IMR-90 (cell line): ENCODE results near the gene DDX10. TPM values are rescaled to one million over a fixed set of nuclear protein-coding genes. Genes with fewer than 3 reads are reported as not detected.

Source experiments
- ATAC-seq: fragments of 200-7000 bp; cut with Tn5 transposase; 2 replicates; pipeline ENCODE4 v1.9.1; 2020; ENCODE audit warnings: low read depth, mild to moderate bottlenecking, moderate library complexity
- BruUV-seq: library from RNA; stranded (reverse); fragments of 400-500 nt; replicated peaks from 2 replicates; lab custom pipeline; 2021; lab: Mats Ljungman, UMichigan
- CTCF ChIA-PET: fragments of 300-600 bp; formaldehyde crosslinking; extraction: SDS; loops from one replicate; lab custom pipeline; 2021; ENCODE audit warnings: antibody characterized with exemption; lab: Yijun Ruan, JAX
- POLR2A ChIA-PET: fragments of 300-600 bp; sonication (Branson Sonifier 250); formaldehyde crosslinking; loops from one replicate; lab custom pipeline; 2022; ENCODE audit warnings: antibody characterized with exemption; ENCODE audit not compliant: unreplicated experiment; lab: Charles Lee
- DNase-seq: peaks from one replicate; pipeline ENCODE4 v3.0.0; 2013
- H2AFZ ChIP-seq: replicated peaks from 2 replicates; pipeline ENCODE3; 2013; ENCODE audit warnings: low read length, mild to moderate bottlenecking; ENCODE audit not compliant: poor library complexity
- H2AK5ac ChIP-seq: 2 replicates; pipeline ENCODE4 v1.6.1; 2013; ENCODE audit warnings: low read depth, low read length, inconsistent platforms
- H2AK9ac ChIP-seq: replicated peaks from 2 replicates; pipeline ENCODE3; 2013; ENCODE audit warnings: mild to moderate bottlenecking, low read depth, low read length, moderate library complexity; ENCODE audit not compliant: poor library complexity
- H2BK120ac ChIP-seq: 2 replicates; pipeline ENCODE4 v1.6.1; 2013; ENCODE audit warnings: low read depth, low read length, inconsistent platforms
- H2BK15ac ChIP-seq: 3 replicates; pipeline ENCODE4 v1.6.1; 2013; ENCODE audit warnings: low read depth, low read length, inconsistent platforms
- H2BK20ac ChIP-seq: 2 replicates; pipeline ENCODE4 v1.6.1; 2013; ENCODE audit warnings: low read depth, mild to moderate bottlenecking, inconsistent platforms, low read length, moderate library complexity
- H2BK5ac ChIP-seq: 2 replicates; pipeline ENCODE4 v1.6.1; 2013; ENCODE audit warnings: mild to moderate bottlenecking, low read depth, low read length, inconsistent platforms; ENCODE audit not compliant: poor library complexity, severe bottlenecking
- H3K14ac ChIP-seq: replicated peaks from 2 replicates; pipeline ENCODE4 v1.6.1; 2013; ENCODE audit warnings: low read depth, low read length, inconsistent platforms
- H3K18ac ChIP-seq: 2 replicates; pipeline ENCODE4 v1.6.1; 2013; ENCODE audit warnings: low read depth, low read length, control low read depth
- H3K23ac ChIP-seq: 2 replicates; pipeline ENCODE4 v1.6.1; 2013; ENCODE audit warnings: low read depth, low read length, inconsistent platforms
- H3K27ac ChIP-seq: 2 replicates; pipeline ENCODE4 v1.5.1; 2013; ENCODE audit warnings: mild to moderate bottlenecking, control low read depth, low read length; ENCODE audit not compliant: insufficient read depth
- H3K27me3 ChIP-seq: 2 replicates; pipeline ENCODE4 v1.6.1; 2013; ENCODE audit warnings: low read length; ENCODE audit not compliant: control insufficient read depth, insufficient read depth
- H3K36me3 ChIP-seq: 2 replicates; pipeline ENCODE4 v1.6.1; 2013; ENCODE audit warnings: low read length, mixed read lengths; ENCODE audit not compliant: control insufficient read depth, insufficient read depth
- H3K4ac ChIP-seq: 2 replicates; pipeline ENCODE4 v1.6.1; 2013; ENCODE audit warnings: low read depth, low read length, inconsistent platforms
- H3K4me1 ChIP-seq: 2 replicates; pipeline ENCODE4 v1.6.1; 2013; ENCODE audit warnings: low read length, mixed read lengths; ENCODE audit not compliant: control insufficient read depth, insufficient read depth
- H3K4me2 ChIP-seq: 2 replicates; pipeline ENCODE4 v1.6.1; 2013; ENCODE audit warnings: low read depth, mild to moderate bottlenecking, control low read depth, low read length, moderate library complexity
- H3K4me3 ChIP-seq: 2 replicates; pipeline ENCODE4 v1.5.1; 2013; ENCODE audit warnings: low read depth, mild to moderate bottlenecking, control low read depth, low read length, moderate library complexity; ENCODE audit not compliant: insufficient read depth
- H3K56ac ChIP-seq: 2 replicates; pipeline ENCODE4 v1.6.1; 2013; ENCODE audit warnings: low read length, inconsistent platforms; ENCODE audit not compliant: insufficient read depth; ENCODE audit errors: extremely low read depth
- H3K79me1 ChIP-seq, 2 experiments: 2 replicates each; pipeline ENCODE4 v1.6.1; 2013; ENCODE audit warnings: low read length in 2 of 2, inconsistent platforms in 1 of 2, low read depth in 1 of 2
- H3K9ac ChIP-seq: 2 replicates; pipeline ENCODE4 v1.6.1; 2013; ENCODE audit warnings: low read depth, low read length, control low read depth
- H3K9me1 ChIP-seq: 2 replicates; pipeline ENCODE4 v1.6.1; 2013; ENCODE audit warnings: low read length, inconsistent platforms; ENCODE audit not compliant: insufficient read depth
- H3K9me3 ChIP-seq: 2 replicates; pipeline ENCODE4 v1.6.1; 2013; ENCODE audit warnings: low read length; ENCODE audit not compliant: control insufficient read depth, insufficient read depth
- H4K20me1 ChIP-seq: 2 replicates; pipeline ENCODE4 v1.6.1; 2013; ENCODE audit warnings: low read length, inconsistent platforms; ENCODE audit not compliant: insufficient read depth
- H4K5ac ChIP-seq: 2 replicates; pipeline ENCODE4 v1.6.1; 2013; ENCODE audit warnings: mild to moderate bottlenecking, low read depth, low read length, control low read depth
- H4K8ac ChIP-seq, 2 experiments: 2 replicates each; pipeline ENCODE4 v1.6.1; 2013; ENCODE audit warnings: low read depth in 2 of 2, low read length in 2 of 2, control low read depth in 1 of 2, inconsistent platforms in 1 of 2
- H4K91ac ChIP-seq: 2 replicates; pipeline ENCODE4 v1.6.1; 2013; ENCODE audit warnings: low read depth, low read length, inconsistent platforms; ENCODE audit not compliant: insufficient read depth
- MAFK ChIP-seq: IDR thresholded peaks from 2 replicates; pipeline ENCODE4 v1.6.1; 2012; ENCODE audit warnings: low read depth, low read length, improper control_type of control experiment
- RFX5 ChIP-seq: IDR thresholded peaks from 2 replicates; pipeline ENCODE4 v1.8.0; 2012; ENCODE audit warnings: low read depth, mild to moderate bottlenecking, low read length, moderate library complexity
- WGBS, 2 experiments: methylation state at CpG; one replicate each; pipeline versions ENCODE4 v1.1.5 to v1.1.7; 2013; ENCODE audit warnings: missing lambda C conversion rate in 2 of 2; ENCODE audit not compliant: insufficient read length in 1 of 2; ENCODE audit errors: extremely low coverage in 2 of 2; 5-methylcytosine and 5-hydroxymethylcytosine counted together
- dilution Hi-C: fragments of 300-500 bp; cut with HindIII; formaldehyde crosslinking; loops from one replicate; pipeline ENCODE4 v1.14.3; 2018; ENCODE audit warnings: low sequenced_read_pairs; ENCODE audit not compliant: unreplicated experiment
- in situ Hi-C: fragments of 300-500 bp; cut with MboI; formaldehyde crosslinking; loops from 3 replicates; pipeline ENCODE4 v1.14.3; 2019; ENCODE audit warnings: low sequenced_read_pairs, inconsistent platforms, mixed read lengths
- intact Hi-C: fragments of 100-400 bp; cut with micrococcal nuclease; formaldehyde crosslinking; loops from 2 replicates; pipeline ENCODE4 v1.10.0; 2022
- polyA plus RNA-seq, 3 experiments: library from polyadenylated mRNA; depleted of rRNA; stranded (reverse); fragments of >200 nt; gene quantifications; 2 replicates each; pipeline ENCODE4 v1.2.3, GENCODE V29; 2012; ENCODE audit warnings: low replicate concordance in 1 of 3
- total RNA-seq: library from RNA; depleted of rRNA; stranded (reverse); fragments of >200 nt; gene quantifications from 2 replicates; pipeline ENCODE4 v1.2.3, GENCODE V29; 2012

Gene DDX10
- total and polyA plus RNA-seq, 2 of the 4 experiments (the other 2 are of a cell fraction) = 20.0 to 31.9 TPM

GRCh38 chr11:108632041-108632704 is 32.7 kb upstream of the DDX10 start:
- TF ChIP-seq RFX5 (no peak), MAFK (peak; percentile 86)
- Histone ChIP-seq H2AK9ac (no peak overlapping the region), H3K27ac (no peak overlapping the region), H4K5ac (no peak overlapping the region), H3K4me1 (0 out of 2 replicates have a peak, but pooled peaks cover 2% of the 10 kb centered on the region), H3K4ac (no peak overlapping the region), H3K36me3 (no peaks in the 10 kb centered on the region), H4K8ac (no peak overlapping the region), H3K27me3 (peaks cover under 1% of the 10 kb centered on the region; the same call in 1 of the 2 replicates), H3K9ac (no peak overlapping the region), H2AK5ac (no peak overlapping the region), H2BK15ac (no peak overlapping the region), H2BK5ac (no peak overlapping the region), H3K18ac (no peak overlapping the region), H3K4me3 (no peak overlapping the region), H3K14ac (no peak overlapping the region), H3K79me1 (no peaks in the 10 kb centered on the region), H2AFZ (no peak overlapping the region), H4K20me1 (no peaks in the 10 kb centered on the region), H4K91ac (no peak overlapping the region), H3K9me1 (no peaks in the 10 kb centered on the region; the same call in 1 of the 2 replicates), H3K9me3 (no peaks in the 10 kb centered on the region), H2BK120ac (no peak overlapping the region), H3K23ac (no peak overlapping the region), H3K4me2 (no peak overlapping the region), H3K56ac (no peak overlapping the region), H2BK20ac (no peak overlapping the region)
- ChIA-PET POLR2A (interaction anchor here (0.5 kb wide), 1 partner anchor 84 kb away, joined by 6 read pairs; no protein-coding TSS in a partner anchor), CTCF (interaction anchor here (0.6 kb wide), 1 partner anchor 11 kb away, joined by 3 read pairs; no protein-coding TSS in a partner anchor)
- no peak for ATAC-seq
- no TSS peak for BruUV-seq
- in situ Hi-C loops (no loop called here), intact Hi-C loops (no loop called here), dilution Hi-C loops (no loop called here)
- no CpG with 5 or more reads among the region's 2 CpGs for WGBS, 2 experiments
- DNase-seq = no peak
